HG03460 (cell line): ENCODE data around the gene CARTPT.

Experiments used
- ATAC-seq: cut with Tn5 transposase; IDR thresholded peaks from one replicate; pipeline ENCODE4 v1.9.1; 2021; ENCODE audit not compliant: unreplicated experiment

The CARTPT gene

DNA sequence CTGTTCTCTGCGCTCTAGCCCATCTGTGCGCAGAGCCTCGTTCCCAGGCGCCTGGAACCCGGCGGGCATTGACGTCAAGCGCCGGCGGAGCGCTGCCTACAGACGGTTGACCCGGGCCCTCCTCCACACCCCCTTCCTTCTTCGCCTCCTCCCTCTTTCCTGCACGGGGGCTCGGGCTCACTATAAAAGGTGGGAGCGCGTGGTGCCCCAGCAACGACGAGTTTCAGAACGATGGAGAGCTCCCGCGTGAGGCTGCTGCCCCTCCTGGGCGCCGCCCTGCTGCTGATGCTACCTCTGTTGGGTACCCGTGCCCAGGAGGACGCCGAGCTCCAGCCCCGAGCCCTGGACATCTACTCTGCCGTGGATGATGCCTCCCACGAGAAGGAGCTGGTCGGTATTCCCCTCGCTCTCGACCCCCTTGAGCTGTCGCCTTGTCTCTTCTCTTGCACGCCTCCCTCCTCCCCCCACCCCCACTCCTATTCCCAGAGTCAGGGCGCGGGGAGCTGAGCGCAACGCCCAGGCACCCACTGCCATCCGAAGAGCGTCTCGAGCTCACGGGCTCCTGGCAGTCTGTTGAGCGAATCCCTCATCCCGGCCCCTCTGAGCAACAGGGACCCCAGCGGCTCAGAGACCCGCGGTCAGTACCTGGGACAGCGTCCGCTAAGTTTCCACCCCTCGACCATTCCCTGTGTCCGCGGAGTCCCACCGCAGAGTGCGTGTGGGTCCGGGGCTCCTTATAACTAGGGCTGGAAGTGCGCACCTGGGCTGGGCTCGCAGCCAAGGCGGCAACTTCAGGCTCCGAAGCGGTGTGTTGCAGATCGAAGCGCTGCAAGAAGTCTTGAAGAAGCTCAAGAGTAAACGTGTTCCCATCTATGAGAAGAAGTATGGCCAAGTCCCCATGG, at the start of gene CARTPT:
Gene CARTPT (plus strand): TSS at position 213 of the 902 bp plus-strand sequence. CDS start 19 bp downstream, at position 232.
- ATAC-seq: no peak

GRCh38 chr5:71677977-71678376, 41.1 kb upstream of the CARTPT start:
- no peak for ATAC-seq

- no peak for ATAC-seq
Observed at GRCh38 chr5:71679714-71680113, 39.4 kb upstream of the CARTPT start.

GRCh38 chr5:71680510-71680909, 38.6 kb upstream of the CARTPT start:
- no peak for ATAC-seq

DNA sequence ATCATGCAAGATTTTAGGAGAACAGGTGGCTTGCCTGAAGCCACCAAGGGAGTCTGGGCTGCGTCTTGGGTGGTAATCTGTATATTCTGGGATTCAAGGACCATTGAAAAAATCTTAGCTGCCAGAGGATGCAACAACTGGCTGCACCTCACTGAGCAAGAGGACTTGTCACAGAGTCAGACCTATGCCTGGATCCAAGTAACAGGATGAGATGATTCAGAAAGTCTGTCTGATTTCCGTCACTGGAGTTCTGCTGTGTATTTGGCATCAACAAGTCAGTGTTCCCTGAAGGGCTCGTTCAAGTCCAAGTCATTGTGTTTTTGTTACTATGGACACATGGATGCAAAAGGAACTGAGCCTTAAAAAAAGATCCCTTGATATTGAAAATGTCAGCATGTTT, 37.8 kb upstream of the CARTPT start:
- no peak for ATAC-seq

DNA sequence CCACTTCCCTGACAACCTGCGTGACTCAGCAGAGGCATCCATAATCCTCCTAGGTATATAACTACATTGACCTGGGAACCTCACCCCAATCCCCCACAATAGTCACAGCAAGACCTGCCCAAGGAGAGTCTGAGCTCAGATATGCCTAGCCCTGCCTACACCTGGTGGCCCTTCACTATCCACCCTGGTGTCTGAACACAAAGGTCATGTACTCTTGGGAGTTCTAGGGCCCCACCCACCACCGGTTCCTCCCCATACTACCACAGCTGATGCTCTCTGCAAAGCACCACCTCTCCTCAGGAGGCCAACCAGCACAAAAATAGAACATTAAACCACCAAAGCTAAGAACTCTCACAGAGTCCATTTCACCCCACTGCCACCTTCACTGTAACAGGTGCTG, 34.8 kb upstream of the CARTPT start:
- ATAC-seq: no peak

GRCh38 chr5:71693828-71694427, 25.1 kb upstream of the CARTPT start:
- ATAC-seq: no peak

DNA sequence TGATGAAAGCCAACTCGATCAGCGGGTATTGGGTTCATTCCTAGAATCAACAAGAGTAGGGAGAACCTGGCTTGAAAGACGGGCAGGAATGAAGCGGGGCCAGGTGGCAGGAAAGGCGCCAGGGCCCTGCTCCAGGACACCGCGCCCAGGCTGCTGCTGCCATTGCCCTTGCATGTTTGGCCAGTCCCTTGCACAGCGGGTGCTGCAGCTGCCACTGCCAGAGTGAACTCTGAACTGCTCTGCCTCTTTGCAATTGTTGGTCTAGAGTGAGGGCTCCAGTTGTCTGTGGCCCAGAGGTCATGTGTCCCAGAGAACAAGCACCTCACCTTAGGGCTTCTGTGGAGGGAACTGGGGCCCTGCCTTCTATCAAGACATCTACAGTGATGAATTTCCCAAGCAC, 24.0 kb upstream of the CARTPT start:
- ATAC-seq: no peak

GRCh38 chr5:71695595-71695994, 23.5 kb upstream of the CARTPT start:
- ATAC-seq: no peak

GRCh38 chr5:71697967-71698366, 21.1 kb upstream of the CARTPT start:
- no peak for ATAC-seq

DNA sequence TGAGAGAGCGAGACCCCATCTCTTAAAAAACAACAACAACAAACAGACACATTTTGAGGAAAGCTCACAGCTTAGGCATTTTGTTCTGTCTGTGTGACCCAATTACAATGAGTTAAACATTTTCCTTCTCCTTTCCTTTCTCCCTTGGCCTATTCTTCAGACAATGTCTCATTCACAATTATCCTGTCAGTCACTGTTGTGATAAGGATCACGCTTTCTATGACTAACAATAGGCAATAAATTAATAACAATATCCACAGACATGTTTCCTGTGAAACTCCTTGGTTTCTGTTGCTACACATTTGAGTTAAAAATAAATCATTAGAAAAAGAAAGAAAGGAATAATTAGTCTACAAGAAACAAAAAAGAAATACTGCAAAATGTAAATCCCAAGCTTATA, 19.8 kb upstream of the CARTPT start:
- no peak for ATAC-seq

- ATAC-seq: no peak
Observed at GRCh38 chr5:71699751-71700150, 19.3 kb upstream of the CARTPT start.

- ATAC-seq: no peak
Observed at GRCh38 chr5:71700803-71701202, 18.3 kb upstream of the CARTPT start.

GRCh38 chr5:71701407-71701806, 17.7 kb upstream of the CARTPT start:
- no peak for ATAC-seq

DNA sequence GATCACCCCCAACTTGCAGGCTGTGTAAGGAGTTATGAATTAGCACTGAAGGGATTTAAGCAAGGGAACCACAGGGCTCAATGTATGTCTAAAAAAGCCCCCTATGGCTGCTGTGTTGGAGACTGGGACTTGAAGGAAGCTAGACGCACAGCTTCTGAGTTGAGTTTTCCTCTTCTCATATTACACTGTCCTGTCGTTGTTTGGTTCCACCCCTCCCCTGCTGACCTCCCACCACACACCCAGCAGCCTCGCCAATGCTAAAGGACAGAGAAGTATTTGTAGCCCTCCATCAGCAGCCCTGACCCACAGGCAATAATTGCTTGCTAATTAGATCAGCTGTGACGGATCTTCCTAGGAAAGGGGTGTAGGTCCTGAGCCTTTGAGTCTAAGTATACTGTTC, 15.1 kb upstream of the CARTPT start:
- ATAC-seq: no peak

GRCh38 chr5:71705421-71705820, 13.7 kb upstream of the CARTPT start:
- no peak for ATAC-seq

- no peak for ATAC-seq
Observed at GRCh38 chr5:71706906-71707305, 12.2 kb upstream of the CARTPT start.

DNA sequence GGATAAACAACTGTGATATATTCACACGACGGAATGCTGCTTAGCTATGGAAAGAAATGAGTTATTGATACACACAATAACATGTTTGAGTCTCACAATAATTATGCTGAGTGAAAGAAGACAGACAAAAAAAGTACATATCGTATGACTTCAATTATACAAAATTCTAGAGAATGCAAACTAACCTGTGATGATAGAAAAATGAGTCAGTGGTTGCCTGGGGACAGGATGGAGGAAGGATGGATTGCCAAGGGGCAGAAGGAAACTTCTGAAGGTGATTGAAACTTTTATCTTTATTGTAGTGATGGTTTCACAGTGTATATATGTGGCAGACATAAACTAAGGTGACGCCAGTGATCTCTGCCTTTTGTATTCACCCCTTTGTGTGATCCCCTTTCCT, 7.5 kb upstream of the CARTPT start:
- no peak for ATAC-seq

GRCh38 chr5:71714911-71715310, 4.2 kb upstream of the CARTPT start:
- no peak for ATAC-seq

GRCh38 chr5:71727978-71728377, 8.9 kb downstream of the CARTPT start:
- ATAC-seq: no peak

DNA sequence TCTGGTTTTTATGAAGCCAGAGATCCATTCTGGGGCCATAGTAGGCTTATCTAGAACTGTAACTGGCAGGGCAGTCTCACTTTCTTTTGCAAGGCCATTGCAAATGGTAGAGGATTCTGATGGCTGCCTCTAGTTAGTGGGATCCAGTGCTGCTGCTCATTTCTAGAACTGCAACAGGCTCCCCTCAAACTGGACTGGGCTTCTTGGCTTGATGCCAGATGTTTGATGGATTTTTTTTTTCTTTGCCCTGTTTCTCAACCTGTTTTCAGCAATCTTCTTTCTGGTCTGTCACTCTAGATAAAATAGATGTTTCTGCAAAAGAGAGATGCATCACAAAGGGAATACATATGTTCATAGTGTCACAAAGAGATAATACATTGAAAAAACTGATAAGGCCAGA, 11.9 kb downstream of the CARTPT start:
- no peak for ATAC-seq

DNA sequence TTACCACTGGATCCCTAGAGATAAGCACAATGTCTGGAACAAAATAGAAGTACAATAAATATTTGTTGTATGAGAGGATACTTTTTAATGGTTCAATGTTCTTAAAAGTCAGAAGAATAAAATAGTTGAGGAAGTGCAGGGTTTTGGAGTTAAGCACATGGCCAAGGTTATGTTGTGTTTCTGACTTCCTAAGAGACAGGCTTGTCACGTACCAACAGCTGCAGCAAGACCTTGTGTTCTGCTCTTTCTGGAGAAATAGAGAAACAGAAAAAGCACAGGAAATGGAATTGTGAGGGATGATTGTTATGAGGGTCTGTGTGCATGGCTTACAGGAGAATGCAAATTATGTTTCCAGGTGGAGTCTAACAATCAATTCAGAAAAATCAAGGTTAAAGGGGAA, 12.9 kb downstream of the CARTPT start:
- ATAC-seq: no peak

DNA sequence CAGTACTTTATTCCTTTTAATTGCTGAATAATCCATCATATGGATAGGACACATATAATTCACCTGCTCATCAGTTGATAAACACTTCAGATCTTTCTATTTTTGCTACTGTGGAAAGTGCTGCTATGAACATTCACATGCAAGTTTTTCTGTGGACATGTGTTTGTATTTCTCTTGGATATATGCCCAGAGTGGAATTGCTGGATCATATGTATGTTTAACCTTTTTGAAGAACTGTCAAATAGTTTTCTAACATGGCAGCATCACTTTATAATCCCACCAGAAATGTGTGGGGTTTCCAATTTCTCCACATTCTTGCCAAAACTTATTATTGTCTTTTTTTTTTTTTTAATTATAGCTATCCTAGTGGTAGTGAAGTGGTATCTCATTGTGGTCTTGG, 15.1 kb downstream of the CARTPT start:
- no peak for ATAC-seq
